Measurements from ENCODE around the gene MITF. TPM values are rescaled to one million over a fixed set of nuclear protein-coding genes. Genes with fewer than 3 reads are reported as not detected.
A peak's percentile ranks its signal among the peaks of the same experiment; 100 is the strongest.
"Not testable (repeated sequence)": the region's sequence is repeated elsewhere in the genome, so short reads cannot be mapped to it uniquely, and the experiment has no call there.

Gene MITF
- total RNA-seq, 1 donor from 2014 or later: 28.0 TPM

- DNase-seq (ENCODE audit: low spot score): no peak
Observed at GRCh38 chr3:69787436-69788168, 48.3 kb downstream of the MITF start.

DNA sequence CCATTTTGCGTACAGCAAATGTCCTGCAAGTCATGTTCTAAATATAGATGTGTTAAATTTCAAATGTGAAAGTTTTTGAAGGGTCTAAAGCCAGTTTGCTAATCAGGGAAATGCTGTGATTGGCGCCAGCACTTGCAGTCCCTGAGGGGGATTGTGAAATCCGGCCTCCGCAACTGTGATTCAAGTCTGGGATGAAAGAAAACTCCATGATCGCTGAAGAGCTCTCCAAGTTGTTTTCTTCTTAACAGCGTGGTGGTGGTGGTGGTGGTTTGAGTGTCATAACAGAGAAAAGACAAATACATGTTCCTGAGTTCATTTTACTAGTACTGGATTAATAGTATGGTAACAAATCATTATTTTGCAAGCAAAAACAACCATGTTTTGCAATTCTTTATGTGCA lies 51.8 kb downstream of the MITF start:
- DNase-seq (ENCODE audit: low spot score): peak; percentile 59

- DNase-seq (ENCODE audit: low spot score): no peak
Observed at GRCh38 chr3:69791919-69792399, 52.7 kb downstream of the MITF start.

- DNase-seq (ENCODE audit: low spot score): not testable (repeated sequence)
Observed at GRCh38 chr3:69796126-69796525, 56.9 kb downstream of the MITF start.

- DNase-seq (ENCODE audit: low spot score): no peak
Observed at GRCh38 chr3:69803681-69804270, 64.5 kb downstream of the MITF start.

DNA sequence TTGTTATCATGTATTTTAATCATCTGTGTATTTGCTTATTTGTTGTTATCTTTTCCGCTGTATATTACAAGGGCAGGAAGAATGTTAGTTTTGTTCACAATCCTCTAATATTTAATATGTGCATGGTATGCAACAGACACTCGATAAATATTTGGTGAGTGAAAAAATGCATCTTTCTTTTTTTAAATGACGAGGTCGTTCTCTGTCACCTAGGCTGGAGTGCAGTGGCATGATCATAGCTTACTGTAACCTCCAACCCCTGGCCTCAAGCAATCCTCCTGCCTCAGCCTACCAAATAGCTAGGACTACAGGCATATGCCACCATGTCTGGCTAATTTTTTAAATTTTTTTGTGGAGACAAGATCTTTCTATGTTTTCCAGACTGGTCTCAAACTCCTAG lies 66.2 kb downstream of the MITF start:
- DNase-seq (ENCODE audit: low spot score): no peak

- DNase-seq (ENCODE audit: low spot score): no peak
Observed at GRCh38 chr3:69806735-69807438, 67.6 kb downstream of the MITF start.

- no peak for DNase-seq (ENCODE audit: low spot score)
Observed at GRCh38 chr3:69807674-69808073, 68.4 kb downstream of the MITF start.

DNA sequence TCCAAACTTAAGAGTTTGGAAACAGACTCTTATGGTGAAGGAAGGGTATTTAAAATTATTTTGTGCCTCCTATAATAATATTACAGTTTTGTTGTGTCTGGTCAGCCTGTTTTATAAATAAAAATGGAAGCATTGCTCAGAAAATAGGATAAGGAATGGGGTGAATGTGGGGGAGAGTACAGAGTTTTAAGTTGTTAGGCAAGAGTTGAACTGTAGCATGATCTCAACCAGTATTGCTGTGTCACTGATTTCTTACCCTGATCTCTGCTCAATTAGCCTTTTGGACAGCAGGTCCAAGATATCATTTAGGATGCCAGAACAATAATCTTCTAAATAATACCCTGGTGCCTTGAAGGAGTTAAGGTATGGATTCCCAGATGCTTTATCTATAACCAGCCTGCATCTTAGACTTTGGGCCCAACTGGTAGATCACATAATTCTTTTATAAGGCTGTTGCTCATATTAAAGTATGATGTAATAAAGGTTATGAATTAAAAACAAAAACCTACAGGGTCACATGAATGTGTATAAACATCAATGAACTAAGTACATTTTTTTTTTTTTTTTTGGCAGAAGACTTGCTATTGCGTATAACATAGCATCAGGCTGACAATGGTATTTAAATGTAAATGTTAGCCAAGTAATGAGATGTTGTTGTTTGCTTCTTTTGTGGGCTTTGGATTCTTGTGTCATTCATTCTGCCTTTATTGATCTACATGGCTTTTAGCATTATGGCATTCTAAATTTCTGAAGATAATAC lies 70.0 kb downstream of the MITF start:
- no peak for DNase-seq (ENCODE audit: low spot score)

- DNase-seq (ENCODE audit: low spot score): no peak
Observed at GRCh38 chr3:69811452-69812401, 72.5 kb downstream of the MITF start.

- DNase-seq (ENCODE audit: low spot score): no peak
Observed at GRCh38 chr3:69815970-69816369, 76.7 kb downstream of the MITF start.

DNA sequence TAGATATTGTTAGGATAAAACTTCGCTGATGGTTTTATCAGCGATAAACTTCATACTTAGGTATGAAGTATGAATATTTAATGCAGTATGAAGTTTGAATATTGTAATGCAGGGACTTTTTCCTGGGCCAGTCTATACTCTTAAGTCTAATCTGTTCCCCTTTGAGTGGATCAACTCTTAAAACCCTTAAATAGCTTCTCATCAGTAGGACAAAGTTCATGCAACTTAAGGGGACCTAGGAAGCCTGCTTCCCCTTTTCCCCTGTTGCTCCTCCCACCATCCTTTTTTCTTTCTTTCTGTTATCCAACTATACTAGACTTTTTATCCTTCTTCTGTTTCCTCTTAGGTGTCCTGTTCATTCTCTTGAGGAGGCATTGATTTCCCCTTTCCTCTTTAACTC lies 78.7 kb downstream of the MITF start:
- DNase-seq (ENCODE audit: low spot score): no peak

DNA sequence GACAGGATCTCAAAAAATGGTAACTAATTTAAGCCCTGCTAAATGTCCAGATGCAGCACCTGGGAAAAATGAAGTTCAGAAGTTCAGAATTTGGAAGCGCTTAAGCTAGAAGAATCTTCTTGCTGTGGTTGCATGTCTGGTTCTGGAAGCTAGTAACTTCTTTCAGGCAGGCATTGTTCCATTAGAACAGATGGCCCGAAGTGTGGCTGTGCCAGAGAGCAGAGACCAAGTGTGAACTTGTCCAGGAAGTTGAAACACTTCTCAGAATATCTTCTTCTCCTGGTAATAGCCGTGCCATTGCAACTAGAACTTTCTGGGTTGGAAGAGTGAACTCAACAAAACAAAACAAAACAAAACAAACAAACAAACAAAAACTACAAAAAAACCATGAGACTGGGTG lies 80.0 kb downstream of the MITF start:
- peak; percentile 43 for DNase-seq (ENCODE audit: low spot score)

- DNase-seq (ENCODE audit: low spot score): no peak
Observed at GRCh38 chr3:69821133-69821532, 81.9 kb downstream of the MITF start.

DNA sequence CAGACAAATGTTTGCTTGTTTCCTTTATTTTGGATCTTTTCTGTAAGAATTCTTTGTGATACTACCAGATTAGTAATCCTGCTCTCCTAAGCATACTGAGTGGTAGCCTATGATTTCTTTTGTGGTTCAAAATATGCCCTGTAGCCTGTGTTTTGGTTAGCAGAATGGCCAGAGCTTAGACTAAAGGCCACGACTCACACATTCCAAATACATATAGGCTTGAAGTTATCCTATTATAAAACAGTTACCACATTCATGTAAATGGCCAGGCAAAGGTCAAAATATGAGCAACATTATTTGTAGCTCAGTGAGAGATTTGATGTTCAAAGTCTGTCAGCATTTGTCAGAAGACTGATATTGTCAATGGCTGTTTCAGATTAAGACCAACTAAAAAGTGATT lies 84.5 kb downstream of the MITF start:
- no peak for DNase-seq (ENCODE audit: low spot score)

- DNase-seq (ENCODE audit: low spot score): no peak
Observed at GRCh38 chr3:69825446-69825845, 86.2 kb downstream of the MITF start.

DNA sequence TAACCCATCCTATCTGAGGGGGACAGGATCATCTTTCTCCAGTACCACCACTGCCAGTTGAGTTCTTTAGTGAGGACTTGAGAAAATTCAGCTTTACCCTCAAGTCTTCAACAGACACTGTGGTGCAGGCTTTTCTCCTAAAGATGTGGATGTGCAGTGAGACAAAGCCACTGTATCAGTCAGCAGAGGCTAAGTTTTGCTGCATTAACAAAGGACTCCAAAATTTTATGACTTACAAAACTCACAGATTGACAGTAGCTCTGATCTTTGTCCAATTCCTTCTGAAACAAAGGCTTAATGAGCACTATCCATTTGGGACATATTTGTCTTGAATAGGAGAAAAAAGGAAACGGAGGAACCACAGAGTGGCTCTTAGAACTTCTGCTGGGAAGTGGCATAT lies 87.9 kb downstream of the MITF start:
- no peak for DNase-seq (ENCODE audit: low spot score)

DNA sequence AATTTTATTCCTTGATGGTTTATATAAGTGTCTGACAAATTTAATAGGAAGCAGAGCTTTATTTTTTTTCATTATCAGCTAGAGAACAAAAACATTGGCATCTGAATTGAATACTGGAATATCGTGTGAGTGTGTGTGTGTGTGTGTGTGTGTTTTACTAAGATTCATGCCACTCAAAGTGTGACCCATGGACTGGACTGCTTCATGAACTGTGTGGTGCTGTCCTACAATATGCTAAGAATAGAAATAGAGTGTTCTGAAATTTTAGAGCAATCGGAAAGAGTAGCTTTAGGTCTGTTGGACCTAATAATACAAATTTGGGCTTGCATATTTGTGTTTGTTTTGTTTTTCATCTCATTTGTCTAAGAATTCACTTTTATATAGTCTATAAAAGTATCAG lies 89.6 kb downstream of the MITF start:
- DNase-seq (ENCODE audit: low spot score): no peak

GRCh38 chr3:69830147-69830546 lies 90.9 kb downstream of the MITF start:
- no peak for DNase-seq (ENCODE audit: low spot score)

GRCh38 chr3:69831737-69832136 lies 92.5 kb downstream of the MITF start:
- no peak for DNase-seq (ENCODE audit: low spot score)

DNA sequence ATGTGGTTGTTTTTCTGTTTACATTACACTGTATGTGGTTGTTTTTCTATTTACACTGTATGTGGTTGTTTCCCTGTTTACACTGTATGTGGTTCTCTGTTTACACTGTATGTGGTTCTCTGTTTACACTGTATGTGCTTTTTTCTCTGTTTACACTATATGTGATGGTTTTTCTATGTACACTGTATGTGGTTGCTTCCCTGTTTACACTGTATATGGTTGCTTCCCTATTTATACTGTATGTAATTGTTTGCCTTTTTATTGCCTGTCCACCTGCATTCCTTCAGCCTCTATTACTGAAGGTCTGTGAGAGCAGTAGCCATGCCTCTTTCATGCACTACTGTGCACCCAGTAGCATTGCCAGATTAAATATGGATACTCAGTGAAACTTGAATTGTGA lies 94.3 kb downstream of the MITF start:
- DNase-seq (ENCODE audit: low spot score): no peak

All from ureter (tissue), 1 donor.